SU-DHL-6 (cell line): ENCODE data around the gene INSM1.

Experiments used
- H2AFZ ChIP-seq: fragments of 200-600 bp; sonication (generic); 2 replicates; pipeline ENCODE4 v1.6.1; 2014; ENCODE audit warnings: low read depth, mild to moderate bottlenecking, moderate library complexity, mixed read lengths, antibody characterized with exemption, low read length; ENCODE audit not compliant: severe bottlenecking
- H3F3A ChIP-seq: fragments of 200-600 bp; shearing (Covaris generic); 2 replicates; pipeline ENCODE4 v1.6.0; 2016; ENCODE audit warnings: antibody characterized with exemption, mild to moderate bottlenecking; ENCODE audit not compliant: insufficient read depth
- H3K27ac ChIP-seq: fragments of 200-600 bp; sonication (generic); 2 replicates; pipeline ENCODE4 v1.5.1; 2016; ENCODE audit warnings: low read depth, mild to moderate bottlenecking, low read length, moderate library complexity, mixed read lengths
- H3K27me3 ChIP-seq: fragments of 200-600 bp; sonication (generic), shearing (Covaris generic); 2 replicates; pipeline ENCODE4 v1.6.0; 2014; ENCODE audit warnings: mild to moderate bottlenecking, low read length
- H3K36me3 ChIP-seq: fragments of 200-600 bp; sonication (generic); 2 replicates; pipeline ENCODE4 v1.6.1; 2014; ENCODE audit warnings: mild to moderate bottlenecking, low read length, mixed read lengths
- H3K4me2 ChIP-seq: fragments of 300-600, 200-600 bp; shearing (Covaris generic), sonication (generic); 2 replicates; pipeline ENCODE4 v1.6.0; 2014; ENCODE audit warnings: low read length, low read depth, mild to moderate bottlenecking; ENCODE audit not compliant: poor library complexity, severe bottlenecking
- H3K4me3 ChIP-seq: fragments of 200-600 bp; sonication (generic); 2 replicates; pipeline ENCODE4 v1.5.1; 2014; ENCODE audit warnings: antibody characterized with exemption, low read length, mild to moderate bottlenecking, mixed read lengths; ENCODE audit not compliant: insufficient read depth, poor library complexity, severe bottlenecking
- H3K79me2 ChIP-seq: fragments of 200-600 bp; sonication (generic); 2 replicates; pipeline ENCODE4 v1.6.1; 2014; ENCODE audit warnings: mild to moderate bottlenecking, low read length, moderate library complexity; ENCODE audit not compliant: insufficient read depth
- H3K9ac ChIP-seq: fragments of 200-600 bp; sonication (generic); 2 replicates; pipeline ENCODE4 v1.7.0; 2014; ENCODE audit warnings: mild to moderate bottlenecking, low read length
- H3K9me2 ChIP-seq: fragments of 200-600 bp; sonication (generic); replicated peaks from 2 replicates; pipeline ENCODE4 v1.6.1; 2014; ENCODE audit warnings: low read length; ENCODE audit not compliant: insufficient read depth
- H3K9me3 ChIP-seq: fragments of 200-600 bp; sonication (generic); 2 replicates; pipeline ENCODE4 v1.6.1; 2014; ENCODE audit warnings: low read length, mixed read lengths; ENCODE audit not compliant: insufficient read depth
- H4K20me1 ChIP-seq: fragments of 200-600 bp; sonication (generic); 2 replicates; pipeline ENCODE4 v1.6.1; 2014; ENCODE audit warnings: low read depth, mild to moderate bottlenecking, antibody characterized with exemption, low read length, moderate library complexity, mixed read lengths
- EZH2phosphoT487 ChIP-seq: fragments of 200-600 bp; sonication (generic), shearing (Covaris generic); conservative IDR thresholded peaks from 2 replicates; pipeline ENCODE4 v1.6.1; 2018; ENCODE audit warnings: mild to moderate bottlenecking, antibody characterized with exemption, low read length, moderate library complexity, mixed read lengths
- TF ChIP-seq, protein P1 (sequence below): fragments of 200-600 bp; sonication (generic); IDR thresholded peaks from one replicate; pipeline ENCODE4 v1.5.1; 2017; ENCODE audit warnings: antibody characterized with exemption, mild to moderate bottlenecking, low read length, moderate library complexity; ENCODE audit not compliant: insufficient read depth, poor library complexity, severe bottlenecking

The INSM1 gene

GRCh38 chr20:20369250-20370093 lies 1.6 kb downstream of the INSM1 start:
- no peak overlapping the region for H2AFZ ChIP-seq
- no peaks in the 10 kb centered on the region for H3K27me3 ChIP-seq
- peak overlapping the region; percentile 44 for H3K4me3 ChIP-seq
- no peaks in the 10 kb centered on the region for H3K36me3 ChIP-seq
- no peak overlapping the region for H3K27ac ChIP-seq
- no peak overlapping the region for H3K9ac ChIP-seq
- H3K4me2 ChIP-seq: peak overlapping the region; percentile 55
- peaks cover 3% of the 10 kb centered on the region; the same call in 1 of the 2 replicates for H3F3A ChIP-seq
- H4K20me1 ChIP-seq: no peaks in the 10 kb centered on the region; the same call in 1 of the 2 replicates
- no peaks in the 10 kb centered on the region for H3K9me2 ChIP-seq
- H3K9me3 ChIP-seq: no peaks in the 10 kb centered on the region
- TF ChIP-seq, protein P1, sequence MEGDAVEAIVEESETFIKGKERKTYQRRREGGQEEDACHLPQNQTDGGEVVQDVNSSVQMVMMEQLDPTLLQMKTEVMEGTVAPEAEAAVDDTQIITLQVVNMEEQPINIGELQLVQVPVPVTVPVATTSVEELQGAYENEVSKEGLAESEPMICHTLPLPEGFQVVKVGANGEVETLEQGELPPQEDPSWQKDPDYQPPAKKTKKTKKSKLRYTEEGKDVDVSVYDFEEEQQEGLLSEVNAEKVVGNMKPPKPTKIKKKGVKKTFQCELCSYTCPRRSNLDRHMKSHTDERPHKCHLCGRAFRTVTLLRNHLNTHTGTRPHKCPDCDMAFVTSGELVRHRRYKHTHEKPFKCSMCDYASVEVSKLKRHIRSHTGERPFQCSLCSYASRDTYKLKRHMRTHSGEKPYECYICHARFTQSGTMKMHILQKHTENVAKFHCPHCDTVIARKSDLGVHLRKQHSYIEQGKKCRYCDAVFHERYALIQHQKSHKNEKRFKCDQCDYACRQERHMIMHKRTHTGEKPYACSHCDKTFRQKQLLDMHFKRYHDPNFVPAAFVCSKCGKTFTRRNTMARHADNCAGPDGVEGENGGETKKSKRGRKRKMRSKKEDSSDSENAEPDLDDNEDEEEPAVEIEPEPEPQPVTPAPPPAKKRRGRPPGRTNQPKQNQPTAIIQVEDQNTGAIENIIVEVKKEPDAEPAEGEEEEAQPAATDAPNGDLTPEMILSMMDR: no peak
- no peak for TF ChIP-seq EZH2phosphoT487
- H3K79me2 ChIP-seq: no peaks in the 10 kb centered on the region

DNA sequence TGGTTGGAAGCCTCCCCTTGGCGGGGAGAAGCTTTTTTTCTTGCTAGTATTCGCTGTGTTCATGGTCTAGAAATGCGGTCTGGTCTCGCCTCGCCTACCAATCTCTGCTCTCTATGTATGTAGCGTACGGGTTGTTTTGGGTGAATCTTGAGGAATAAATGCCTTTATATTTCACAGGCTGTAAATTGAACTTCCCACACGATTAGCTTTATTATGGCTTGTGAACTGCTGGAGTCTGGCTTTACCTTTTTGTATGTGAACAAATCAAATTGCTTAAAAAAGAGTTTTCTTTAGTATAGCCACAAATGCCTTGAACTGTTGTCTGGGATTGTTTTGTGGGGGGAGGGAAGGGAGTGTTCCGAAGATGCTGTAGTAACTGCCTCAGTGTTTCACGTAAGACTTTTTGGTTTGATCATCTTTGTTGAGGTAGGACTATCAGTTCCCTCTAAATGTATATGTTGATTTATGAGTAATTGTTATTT lies 2.2 kb downstream of the INSM1 start:
- Histone ChIP-seq H3K4me2 (no peak overlapping the region), H3K9me2 (no peaks in the 10 kb centered on the region), H3K27ac (no peak overlapping the region), H3K9me3 (no peaks in the 10 kb centered on the region), H3K79me2 (no peaks in the 10 kb centered on the region), H4K20me1 (no peaks in the 10 kb centered on the region; the same call in 1 of the 2 replicates), H3F3A (peaks cover 3% of the 10 kb centered on the region; the same call in 1 of the 2 replicates), H3K36me3 (no peaks in the 10 kb centered on the region), H3K27me3 (0 out of 2 replicates have a peak, but pooled peaks cover 3% of the 10 kb centered on the region), H3K4me3 (no peak overlapping the region), H3K9ac (no peak overlapping the region), H2AFZ (no peak overlapping the region)
- TF ChIP-seq, protein P1: no peak
- TF ChIP-seq EZH2phosphoT487: 0 out of 2 replicates have a peak, but pooled peaks have one; percentile 19

DNA sequence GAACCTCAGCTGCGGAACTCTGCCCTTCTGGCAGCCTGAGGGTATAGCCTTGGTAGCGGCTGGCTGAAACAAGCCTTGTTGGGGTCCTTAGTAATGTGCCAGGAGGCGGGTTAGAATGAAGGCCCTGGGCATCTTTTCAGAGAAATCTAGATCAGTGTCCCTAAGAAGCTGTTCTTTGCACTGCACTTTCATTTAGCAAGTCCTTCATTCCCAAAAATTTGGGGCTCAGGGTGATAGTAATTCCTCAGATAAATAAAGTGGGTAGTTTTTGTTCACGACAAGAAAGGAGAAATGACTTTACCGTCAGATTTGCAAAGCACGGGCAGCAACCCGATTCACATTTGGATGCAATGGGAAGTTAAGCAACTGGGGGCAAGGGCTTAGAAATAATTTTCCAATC lies 3.2 kb downstream of the INSM1 start:
- H3K9me2 ChIP-seq: no peaks in the 10 kb centered on the region
- H3K4me3 ChIP-seq: no peak overlapping the region
- TF ChIP-seq, protein P1: no peak
- TF ChIP-seq EZH2phosphoT487: no peak
- H3K79me2 ChIP-seq: no peaks in the 10 kb centered on the region
- H2AFZ ChIP-seq: no peak overlapping the region
- H3K9me3 ChIP-seq: no peaks in the 10 kb centered on the region
- no peak overlapping the region for H3K9ac ChIP-seq
- H3K27me3 ChIP-seq: peaks cover 3% of the 10 kb centered on the region; the same call in 1 of the 2 replicates
- H4K20me1 ChIP-seq: no peaks in the 10 kb centered on the region; the same call in 1 of the 2 replicates
- H3K36me3 ChIP-seq: no peaks in the 10 kb centered on the region
- no peak overlapping the region for H3K4me2 ChIP-seq
- H3K27ac ChIP-seq: no peak overlapping the region
- peaks cover 2% of the 10 kb centered on the region; the same call in 1 of the 2 replicates for H3F3A ChIP-seq
